Natural killer cell (primary cell): Measurements from ENCODE around the gene APC2. TPM values are rescaled to one million over a fixed set of nuclear protein-coding genes. Genes with fewer than 3 reads are reported as not detected.
"Not testable (repeated sequence)": the region's sequence is repeated elsewhere in the genome, so short reads cannot be mapped to it uniquely, and the experiment has no call there.

Experiments
- ATAC-seq, 3 donors: fragments of 150-1000 bp in 2 of 3; fragments of 200-7000 bp in 1 of 3; cut with Tn5 transposase; 1 replicate in 1 of 3; 2 replicates in 2 of 3; pipeline ENCODE4 v1.10.0; 2021; ENCODE audit warnings: mild to moderate bottlenecking in 2 of 3, moderate library complexity in 2 of 3
- DNase-seq, 2 donors: peaks; one replicate each; pipeline versions ENCODE4 v3.0.0 to v3.0.0-alpha.2; 2013 to 2021; ENCODE audit warnings: mixed read lengths in 1 of 2
- H3K27ac ChIP-seq: one replicate; pipeline ENCODE4 v1.5.1; 2013; ENCODE audit warnings: mild to moderate bottlenecking, low read length
- H3K27me3 ChIP-seq: one replicate; pipeline ENCODE4 v1.6.1; 2013; ENCODE audit warnings: low read length; ENCODE audit not compliant: control insufficient read depth, insufficient read depth
- H3K36me3 ChIP-seq: one replicate; pipeline ENCODE4 v1.6.1; 2013; ENCODE audit warnings: low read length; ENCODE audit not compliant: control insufficient read depth, insufficient read depth
- H3K4me1 ChIP-seq: one replicate; pipeline ENCODE4 v1.6.1; 2013; ENCODE audit warnings: low read length; ENCODE audit not compliant: control insufficient read depth, insufficient read depth
- H3K4me3 ChIP-seq: one replicate; pipeline ENCODE4 v1.5.1; 2013; ENCODE audit warnings: low read length
- H3K9me3 ChIP-seq: one replicate; pipeline ENCODE4 v1.6.1; 2013; ENCODE audit warnings: low read length; ENCODE audit not compliant: control insufficient read depth, insufficient read depth
- H3K27ac Mint-ChIP-seq, 2 donors: one replicate each; pipeline ENCODE4 v1.8.0; 2022; ENCODE audit warnings: mild to moderate bottlenecking in 2 of 2, mixed read lengths in 2 of 2, moderate library complexity in 1 of 2
- H3K27me3 Mint-ChIP-seq, 2 donors: one replicate each; pipeline ENCODE4 v1.8.0; 2022; ENCODE audit warnings: low read depth in 2 of 2, mixed read lengths in 2 of 2
- H3K36me3 Mint-ChIP-seq: one replicate; pipeline ENCODE4 v1.8.0; 2022; ENCODE audit warnings: mixed read lengths
- H3K4me1 Mint-ChIP-seq, 2 donors: one replicate each; pipeline ENCODE4 v1.8.0; 2022; ENCODE audit warnings: mixed read lengths in 2 of 2
- H3K4me3 Mint-ChIP-seq: one replicate; pipeline ENCODE4 v1.8.0; 2022; ENCODE audit warnings: mild to moderate bottlenecking, moderate library complexity, mixed read lengths
- H3K9me3 Mint-ChIP-seq, 2 donors: one replicate each; pipeline ENCODE4 v1.8.0; 2022; ENCODE audit warnings: mixed read lengths in 2 of 2
- WGBS: methylation state at CpG from one replicate; pipeline ENCODE4 v1.1.7; 2013; ENCODE audit warnings: missing lambda C conversion rate; ENCODE audit not compliant: insufficient coverage; 5-methylcytosine and 5-hydroxymethylcytosine counted together
- intact Hi-C: fragments of 100-400 bp; cut with micrococcal nuclease; formaldehyde crosslinking; loops from one replicate; pipeline ENCODE4 v1.14.2; 2022
- total RNA-seq, 4 donors: library from RNA; stranded (reverse); fragments of 120-200 nt in 1 of 4; gene quantifications; one replicate each; pipeline versions ENCODE4 v1.2.3 to v1.2.4, GENCODE V29; 2013 to 2022
- TF ChIP-seq, protein P1 (sequence below): fragments of 200-600 bp; IDR thresholded peaks from one replicate; pipeline ENCODE4 v1.8.0; 2022; ENCODE audit warnings: antibody characterized with exemption

The APC2 gene
- total RNA-seq, 3 donors from 2014 or later (not counting 1 experiment from before 2014, with no cell fraction given): 0.14 to 0.58 (median 0.27) TPM

DNA sequence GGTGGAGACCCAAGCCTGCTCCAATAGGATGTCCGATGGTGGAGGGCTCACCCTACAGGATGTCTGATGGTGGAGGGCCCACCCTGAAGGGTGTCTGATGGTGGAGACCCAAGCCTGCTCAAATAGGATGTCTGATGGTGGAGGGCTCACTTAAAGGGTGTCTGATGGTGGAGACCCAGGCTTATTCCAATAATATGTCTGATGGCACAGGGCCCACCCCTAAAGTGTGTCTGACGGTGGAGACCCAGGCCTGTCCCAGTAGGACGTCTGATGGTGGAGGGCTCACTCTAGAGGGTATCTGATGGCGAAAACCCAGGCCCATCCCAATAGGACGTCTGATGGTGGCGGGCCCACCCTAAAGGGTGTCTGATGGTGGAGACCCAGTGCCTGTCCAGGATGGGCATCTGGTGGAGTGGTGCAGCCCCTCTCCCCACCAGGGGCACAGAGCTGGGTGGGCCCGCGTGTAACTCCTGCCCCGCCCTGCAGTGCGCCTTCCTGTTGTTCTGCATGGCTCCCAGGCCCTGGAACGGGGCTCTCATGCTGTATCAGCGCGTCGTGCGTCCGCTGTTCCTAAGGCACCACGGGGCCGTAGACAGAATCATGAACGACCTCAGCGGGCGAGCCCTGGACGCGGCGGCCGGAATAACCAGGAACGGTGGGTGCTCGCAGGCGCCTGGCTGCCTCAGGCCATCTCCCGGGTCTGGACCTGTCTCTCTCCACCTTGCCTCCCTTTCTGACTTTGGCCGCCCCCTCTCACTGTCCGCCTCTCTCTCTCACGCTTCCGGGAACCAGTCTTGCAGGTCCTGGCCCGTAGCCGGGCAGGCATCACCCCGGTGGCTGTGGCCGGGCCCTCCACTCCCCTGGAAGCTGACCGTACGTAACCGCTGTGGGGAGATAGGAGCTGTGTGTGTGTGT lies 46.1 kb downstream of the APC2 start:
- Mint-ChIP-seq H3K27ac (no peak overlapping the region), H3K36me3 (no peaks in the 10 kb centered on the region), H3K4me1 (peaks cover 5 to 7% of the 10 kb centered on the region in 2 donors), H3K4me3 (no peak overlapping the region), H3K27me3 (no peaks in the 10 kb centered on the region), H3K9me3 (no peaks in the 10 kb centered on the region)
- Histone ChIP-seq H3K4me3 (no peak overlapping the region), H3K36me3 (no peaks in the 10 kb centered on the region), H3K27ac (no peak overlapping the region), H3K27me3 (no peaks in the 10 kb centered on the region), H3K4me1 (peaks cover 8% of the 10 kb centered on the region), H3K9me3 (no peaks in the 10 kb centered on the region)
- intact Hi-C loops: loop anchor here (10.0 kb wide), 1 partner anchor 221 kb away; the partner anchor contains the start of gene FAM174C
- TF ChIP-seq, protein P1, sequence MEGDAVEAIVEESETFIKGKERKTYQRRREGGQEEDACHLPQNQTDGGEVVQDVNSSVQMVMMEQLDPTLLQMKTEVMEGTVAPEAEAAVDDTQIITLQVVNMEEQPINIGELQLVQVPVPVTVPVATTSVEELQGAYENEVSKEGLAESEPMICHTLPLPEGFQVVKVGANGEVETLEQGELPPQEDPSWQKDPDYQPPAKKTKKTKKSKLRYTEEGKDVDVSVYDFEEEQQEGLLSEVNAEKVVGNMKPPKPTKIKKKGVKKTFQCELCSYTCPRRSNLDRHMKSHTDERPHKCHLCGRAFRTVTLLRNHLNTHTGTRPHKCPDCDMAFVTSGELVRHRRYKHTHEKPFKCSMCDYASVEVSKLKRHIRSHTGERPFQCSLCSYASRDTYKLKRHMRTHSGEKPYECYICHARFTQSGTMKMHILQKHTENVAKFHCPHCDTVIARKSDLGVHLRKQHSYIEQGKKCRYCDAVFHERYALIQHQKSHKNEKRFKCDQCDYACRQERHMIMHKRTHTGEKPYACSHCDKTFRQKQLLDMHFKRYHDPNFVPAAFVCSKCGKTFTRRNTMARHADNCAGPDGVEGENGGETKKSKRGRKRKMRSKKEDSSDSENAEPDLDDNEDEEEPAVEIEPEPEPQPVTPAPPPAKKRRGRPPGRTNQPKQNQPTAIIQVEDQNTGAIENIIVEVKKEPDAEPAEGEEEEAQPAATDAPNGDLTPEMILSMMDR: no peak
- ATAC-seq (no peak), DNase-seq (no peak)
- WGBS: 85% methylated on average over 40 of the region's 40 CpGs

DNA sequence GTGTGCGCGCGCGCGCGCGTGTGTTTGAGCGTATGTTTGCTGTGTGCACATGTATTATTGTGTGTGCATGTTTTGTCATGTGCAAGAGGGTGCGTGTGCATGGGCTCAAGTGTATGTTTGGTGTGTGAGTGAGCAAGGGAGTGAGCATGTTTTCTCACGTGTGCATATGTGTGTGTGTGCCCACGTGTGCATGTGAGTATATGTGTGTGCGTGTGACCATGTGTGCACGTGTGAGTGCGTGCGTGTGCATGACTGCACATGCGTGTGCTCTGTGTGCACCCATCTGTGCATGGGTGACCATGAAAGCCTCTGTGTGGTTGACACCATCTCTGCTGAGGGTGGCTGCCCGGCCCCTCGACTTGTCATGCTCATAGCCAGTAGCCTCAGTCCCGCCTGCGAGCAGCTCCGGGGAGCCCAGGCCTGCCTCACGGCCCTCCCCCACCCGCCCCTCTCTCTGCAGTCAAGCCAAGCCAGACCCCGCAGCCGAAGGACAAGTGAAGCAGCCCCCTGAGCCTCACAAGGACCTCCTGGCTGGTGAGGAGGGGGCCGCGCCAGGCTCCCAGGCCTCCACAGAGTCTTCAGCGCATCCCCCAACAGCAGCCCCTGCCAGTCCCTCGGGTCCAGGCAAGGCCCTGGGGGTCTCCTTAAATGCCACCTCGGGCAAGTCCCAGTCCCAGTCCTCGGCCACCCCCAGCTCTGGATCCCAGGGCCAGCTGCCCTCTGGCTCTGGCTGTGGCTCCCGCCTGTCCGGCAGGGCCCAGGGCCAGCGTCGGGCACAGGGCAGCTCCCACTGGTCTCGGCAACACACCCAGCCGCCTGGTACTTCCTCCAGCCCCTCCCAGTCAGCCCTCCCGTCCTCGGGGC lies 47.0 kb downstream of the APC2 start:
- DNase-seq (no peak), ATAC-seq (no peak)
- intact Hi-C loops: loop anchor here (10.0 kb wide), 1 partner anchor 222 kb away; the partner anchor contains the start of gene FAM174C
- no peak overlapping the region for H3K4me3 Mint-ChIP-seq
- peaks cover 2% of the 10 kb centered on the region in 2 donors for H3K4me1 Mint-ChIP-seq
- 82% methylated on average over 39 of the region's 39 CpGs for WGBS
- H3K27me3 ChIP-seq: no peaks in the 10 kb centered on the region
- no peak overlapping the region for H3K27ac Mint-ChIP-seq
- no peak overlapping the region for H3K4me3 ChIP-seq
- H3K4me1 ChIP-seq: no peaks in the 10 kb centered on the region
- H3K36me3 Mint-ChIP-seq: no peaks in the 10 kb centered on the region
- H3K9me3 ChIP-seq: no peaks in the 10 kb centered on the region
- no peak overlapping the region for H3K27ac ChIP-seq
- H3K27me3 Mint-ChIP-seq: no peaks in the 10 kb centered on the region
- H3K9me3 Mint-ChIP-seq: no peaks in the 10 kb centered on the region
- no peaks in the 10 kb centered on the region for H3K36me3 ChIP-seq
- TF ChIP-seq, protein P1: no peak

DNA sequence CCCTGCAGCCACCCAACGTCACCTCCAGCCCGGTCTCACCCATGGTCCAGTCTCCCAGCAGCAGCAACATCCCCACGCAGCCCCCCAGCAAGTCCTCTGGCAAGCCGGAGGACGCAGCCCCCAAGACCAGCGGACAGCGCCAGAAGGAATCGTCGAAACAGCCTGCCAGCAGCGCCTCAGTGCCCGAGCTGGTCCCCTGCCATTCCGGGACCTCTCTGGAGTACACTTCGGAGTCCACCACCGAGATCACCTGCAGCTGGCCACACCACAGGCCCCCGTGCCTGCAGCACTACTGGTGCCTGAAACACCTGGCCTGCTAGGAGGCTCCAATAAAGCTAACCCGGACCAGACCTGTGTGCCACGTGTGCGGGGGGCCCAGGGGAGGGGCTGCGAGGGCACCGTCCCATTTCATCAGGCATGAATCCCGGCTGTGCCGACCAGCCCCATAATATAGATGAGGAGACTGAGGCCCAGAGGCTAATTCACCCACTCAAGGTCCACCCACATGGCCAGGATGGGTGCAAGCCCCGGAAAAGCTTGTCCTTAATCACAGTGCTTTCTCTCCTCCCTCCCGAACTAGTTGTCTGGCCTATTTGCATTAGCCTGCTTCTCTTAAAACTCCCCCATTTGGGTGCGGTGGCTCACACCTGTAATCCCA lies 47.8 kb downstream of the APC2 start:
- no peak overlapping the region for H3K4me3 ChIP-seq
- no peak overlapping the region for H3K27ac ChIP-seq
- H3K36me3 ChIP-seq: no peaks in the 10 kb centered on the region
- WGBS: 89% methylated on average over 25 of the region's 25 CpGs
- DNase-seq (no peak), ATAC-seq (no peak)
- no peak overlapping the region for H3K4me3 Mint-ChIP-seq
- TF ChIP-seq, protein P1: no peak
- H3K9me3 ChIP-seq: no peaks in the 10 kb centered on the region
- no peaks in the 10 kb centered on the region for H3K4me1 Mint-ChIP-seq
- no peaks in the 10 kb centered on the region for H3K4me1 ChIP-seq
- no peak overlapping the region for H3K27ac Mint-ChIP-seq
- no peaks in the 10 kb centered on the region for H3K9me3 Mint-ChIP-seq
- intact Hi-C loops: loop anchor here (10.0 kb wide), 1 partner anchor 223 kb away; the partner anchor contains the start of gene FAM174C
- no peaks in the 10 kb centered on the region for H3K36me3 Mint-ChIP-seq
- peaks cover under 1% of the 10 kb centered on the region for H3K27me3 ChIP-seq
- peaks cover 0 to 2% of the 10 kb centered on the region in 2 donors for H3K27me3 Mint-ChIP-seq

DNA sequence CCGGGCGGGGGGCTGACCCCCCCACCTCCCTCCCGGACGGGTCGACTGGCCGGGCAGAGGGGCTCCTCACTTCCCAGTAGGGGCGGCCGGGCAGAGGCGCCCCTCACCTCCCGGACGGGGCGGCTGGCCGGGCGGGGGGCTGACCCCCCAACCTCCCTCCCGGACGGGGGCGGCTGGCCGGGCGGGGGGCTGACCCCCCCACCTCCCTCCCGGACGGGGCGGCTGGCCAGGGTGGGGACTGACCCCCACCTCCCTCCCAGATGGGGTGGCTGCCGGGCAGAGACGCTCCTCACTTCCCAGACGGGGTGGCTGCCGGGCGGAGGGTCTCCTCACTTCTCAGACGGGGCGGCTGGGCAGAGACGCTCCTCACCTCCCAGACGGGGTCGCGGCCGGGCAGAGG lies 49.3 kb downstream of the APC2 start:
- Histone ChIP-seq H3K4me1 (peaks cover 10% of the 10 kb centered on the region), H3K27me3 (peaks cover 11% of the 10 kb centered on the region)
- H3K27ac ChIP-seq, H3K9me3 ChIP-seq, H3K27ac Mint-ChIP-seq, DNase-seq, H3K27me3 Mint-ChIP-seq, H3K4me3 ChIP-seq, H3K9me3 Mint-ChIP-seq, ATAC-seq, H3K36me3 Mint-ChIP-seq, H3K36me3 ChIP-seq, H3K4me3 Mint-ChIP-seq, H3K4me1 Mint-ChIP-seq: not testable (repeated sequence)
- intact Hi-C loops: loop anchor here (10.0 kb wide), 1 partner anchor 224 kb away; the partner anchor contains the start of gene FAM174C
- 100% methylated on average over 1 of the region's 34 CpGs for WGBS
